IMR-90 (cell line): Measurements from ENCODE around the gene STX7.

Source experiments
- BHLHE40 ChIP-seq: fragments of 150-350 bp; IDR thresholded peaks from 2 replicates; pipeline ENCODE4 v1.6.1; 2016; ENCODE audit warnings: mild to moderate bottlenecking, low read depth, low read length
- CEBPB ChIP-seq: IDR thresholded peaks from 2 replicates; pipeline ENCODE4 v1.6.1; 2012; ENCODE audit warnings: low read depth, low read length, improper control_type of control experiment
- FOS ChIP-seq: fragments of 150-350 bp; IDR thresholded peaks from 2 replicates; pipeline ENCODE4 v1.6.1; 2016; ENCODE audit warnings: low read depth, low read length
- MAFK ChIP-seq: IDR thresholded peaks from 2 replicates; pipeline ENCODE4 v1.6.1; 2012; ENCODE audit warnings: low read depth, low read length, improper control_type of control experiment
- MXI1 ChIP-seq: IDR thresholded peaks from 2 replicates; pipeline ENCODE4 v1.6.1; 2012; ENCODE audit warnings: low read depth, mild to moderate bottlenecking, low read length, moderate library complexity, borderline replicate concordance
- NFE2L2 ChIP-seq: fragments of 150-350 bp; IDR thresholded peaks from 2 replicates; pipeline ENCODE4 v1.6.1; 2016; ENCODE audit warnings: low read depth, mild to moderate bottlenecking, low read length
- POLR2A ChIP-seq: IDR thresholded peaks from 2 replicates; pipeline ENCODE4 v1.6.1; 2012; ENCODE audit warnings: mild to moderate bottlenecking, low read depth, low read length
- RAD21 ChIP-seq: IDR thresholded peaks from 2 replicates; pipeline ENCODE4 v1.6.1; 2012; ENCODE audit warnings: low read length, improper control_type of control experiment
- RCOR1 ChIP-seq: IDR thresholded peaks from 2 replicates; pipeline ENCODE4 v1.6.1; 2012; ENCODE audit warnings: mild to moderate bottlenecking, low read length, improper control_type of control experiment; ENCODE audit not compliant: insufficient replicate concordance
- RFX5 ChIP-seq: IDR thresholded peaks from 2 replicates; pipeline ENCODE4 v1.8.0; 2012; ENCODE audit warnings: low read depth, mild to moderate bottlenecking, low read length, moderate library complexity
- SMC3 ChIP-seq: fragments of 150-350 bp; IDR thresholded peaks from 2 replicates; pipeline ENCODE4 v1.6.1; 2016; ENCODE audit warnings: low read depth, mild to moderate bottlenecking, antibody characterized with exemption, low read length, moderate library complexity
- TF ChIP-seq, protein P1 (sequence below): conservative IDR thresholded peaks from 2 replicates; pipeline ENCODE4 v1.5.1; 2012; ENCODE audit warnings: mild to moderate bottlenecking, low read depth, low read length, improper control_type of control experiment
- TF ChIP-seq, protein P2 (sequence below): fragments of 150-350 bp; IDR thresholded peaks from 2 replicates; pipeline ENCODE4 v1.6.1; 2017; ENCODE audit warnings: mild to moderate bottlenecking, antibody characterized with exemption, low read length, low read depth
- TF ChIP-seq, protein P3 (sequence below): fragments of 150-350 bp; IDR thresholded peaks from 2 replicates; pipeline ENCODE4 v1.6.1; 2016; ENCODE audit warnings: low read depth, mild to moderate bottlenecking, low read length, moderate library complexity, borderline replicate concordance

DNA sequence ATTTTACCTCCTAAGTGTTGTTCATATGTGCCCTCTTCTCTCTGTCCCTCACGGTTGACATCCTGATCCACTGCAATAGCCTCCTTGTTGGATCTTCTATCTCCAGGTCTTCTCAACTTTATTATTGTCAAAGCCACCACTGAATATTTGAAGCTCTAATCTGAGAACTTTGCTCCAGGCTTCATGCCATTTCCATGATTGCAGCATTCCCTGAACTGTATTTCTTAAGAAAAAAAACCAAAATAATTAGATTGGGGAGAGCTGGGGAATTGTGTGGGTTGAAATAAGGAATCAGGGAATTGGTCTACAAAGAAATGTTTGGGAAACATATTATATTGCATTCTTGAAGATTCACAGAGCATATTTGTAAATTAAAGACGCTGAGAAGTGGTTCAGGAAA lies 2.5 kb upstream of the STX7 start:
- no peak for TF ChIP-seq NFE2L2
- TF ChIP-seq, protein P1, sequence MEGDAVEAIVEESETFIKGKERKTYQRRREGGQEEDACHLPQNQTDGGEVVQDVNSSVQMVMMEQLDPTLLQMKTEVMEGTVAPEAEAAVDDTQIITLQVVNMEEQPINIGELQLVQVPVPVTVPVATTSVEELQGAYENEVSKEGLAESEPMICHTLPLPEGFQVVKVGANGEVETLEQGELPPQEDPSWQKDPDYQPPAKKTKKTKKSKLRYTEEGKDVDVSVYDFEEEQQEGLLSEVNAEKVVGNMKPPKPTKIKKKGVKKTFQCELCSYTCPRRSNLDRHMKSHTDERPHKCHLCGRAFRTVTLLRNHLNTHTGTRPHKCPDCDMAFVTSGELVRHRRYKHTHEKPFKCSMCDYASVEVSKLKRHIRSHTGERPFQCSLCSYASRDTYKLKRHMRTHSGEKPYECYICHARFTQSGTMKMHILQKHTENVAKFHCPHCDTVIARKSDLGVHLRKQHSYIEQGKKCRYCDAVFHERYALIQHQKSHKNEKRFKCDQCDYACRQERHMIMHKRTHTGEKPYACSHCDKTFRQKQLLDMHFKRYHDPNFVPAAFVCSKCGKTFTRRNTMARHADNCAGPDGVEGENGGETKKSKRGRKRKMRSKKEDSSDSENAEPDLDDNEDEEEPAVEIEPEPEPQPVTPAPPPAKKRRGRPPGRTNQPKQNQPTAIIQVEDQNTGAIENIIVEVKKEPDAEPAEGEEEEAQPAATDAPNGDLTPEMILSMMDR: no peak
- TF ChIP-seq POLR2A: no peak
- no peak for TF ChIP-seq MXI1
- no peak for TF ChIP-seq RAD21
- TF ChIP-seq, protein P2, sequence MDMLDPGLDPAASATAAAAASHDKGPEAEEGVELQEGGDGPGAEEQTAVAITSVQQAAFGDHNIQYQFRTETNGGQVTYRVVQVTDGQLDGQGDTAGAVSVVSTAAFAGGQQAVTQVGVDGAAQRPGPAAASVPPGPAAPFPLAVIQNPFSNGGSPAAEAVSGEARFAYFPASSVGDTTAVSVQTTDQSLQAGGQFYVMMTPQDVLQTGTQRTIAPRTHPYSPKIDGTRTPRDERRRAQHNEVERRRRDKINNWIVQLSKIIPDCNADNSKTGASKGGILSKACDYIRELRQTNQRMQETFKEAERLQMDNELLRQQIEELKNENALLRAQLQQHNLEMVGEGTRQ: no peak
- no peak for TF ChIP-seq RFX5
- TF ChIP-seq SMC3: no peak
- no peak for TF ChIP-seq MAFK
- TF ChIP-seq FOS: no peak
- TF ChIP-seq CEBPB: no peak
- no peak for TF ChIP-seq BHLHE40
- TF ChIP-seq, protein P3, sequence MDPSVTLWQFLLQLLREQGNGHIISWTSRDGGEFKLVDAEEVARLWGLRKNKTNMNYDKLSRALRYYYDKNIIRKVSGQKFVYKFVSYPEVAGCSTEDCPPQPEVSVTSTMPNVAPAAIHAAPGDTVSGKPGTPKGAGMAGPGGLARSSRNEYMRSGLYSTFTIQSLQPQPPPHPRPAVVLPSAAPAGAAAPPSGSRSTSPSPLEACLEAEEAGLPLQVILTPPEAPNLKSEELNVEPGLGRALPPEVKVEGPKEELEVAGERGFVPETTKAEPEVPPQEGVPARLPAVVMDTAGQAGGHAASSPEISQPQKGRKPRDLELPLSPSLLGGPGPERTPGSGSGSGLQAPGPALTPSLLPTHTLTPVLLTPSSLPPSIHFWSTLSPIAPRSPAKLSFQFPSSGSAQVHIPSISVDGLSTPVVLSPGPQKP: no peak
- no peak for TF ChIP-seq RCOR1
